ENCODE measurements around the gene MLLT11. TPM values are rescaled to one million over a fixed set of nuclear protein-coding genes. Genes with fewer than 3 reads are reported as not detected.

The MLLT11 gene
- total and polyA plus RNA-seq, 2 of the 4 experiments (the other 2 are of a cell fraction): 3.6 to 17.5 TPM

DNA sequence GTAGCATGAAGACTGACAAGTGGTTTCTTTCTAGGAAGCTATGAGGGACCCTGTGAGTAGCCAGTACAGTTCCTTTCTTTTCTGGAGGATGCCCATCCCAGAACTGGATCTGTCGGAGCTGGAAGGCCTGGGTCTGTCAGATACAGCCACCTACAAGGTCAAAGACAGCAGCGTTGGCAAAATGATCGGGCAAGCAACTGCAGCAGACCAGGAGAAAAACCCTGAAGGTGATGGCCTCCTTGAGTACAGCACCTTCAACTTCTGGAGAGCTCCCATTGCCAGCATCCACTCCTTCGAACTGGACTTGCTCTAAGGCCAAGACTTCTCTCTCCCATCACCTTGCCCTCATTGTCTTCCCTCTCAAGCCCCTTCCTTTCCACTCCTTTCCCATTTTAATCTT lies 7.0 kb downstream of the MLLT11 start:
- no peak overlapping the region for H3K9ac ChIP-seq (ENCODE audit: low read depth, low read length)
- no peaks in the 10 kb centered on the region; the same call in 1 of the 2 replicates for H3K9me1 ChIP-seq (ENCODE audit: insufficient read depth, low read length)
- H2BK120ac ChIP-seq (ENCODE audit: low read depth, low read length): no peak overlapping the region
- no peak overlapping the region for H2AK9ac ChIP-seq (replicated peaks; ENCODE audit: low read depth, low read length, poor library complexity)
- H2AFZ ChIP-seq (replicated peaks; ENCODE audit: low read length, poor library complexity): no peak overlapping the region
- H4K8ac ChIP-seq (ENCODE audit: low read depth in 2 of 2, low read length in 2 of 2): no peak overlapping the region
- no peak overlapping the region for H2BK5ac ChIP-seq (ENCODE audit: low read depth, low read length, poor library complexity, severe bottlenecking)
- no peak overlapping the region for H3K56ac ChIP-seq (ENCODE audit: extremely low read depth, insufficient read depth, low read length)
- H3K27me3 ChIP-seq (ENCODE audit: control insufficient read depth, insufficient read depth, low read length): no peaks in the 10 kb centered on the region
- H3K23ac ChIP-seq (ENCODE audit: low read depth, low read length): no peak overlapping the region
- H3K14ac ChIP-seq (replicated peaks; ENCODE audit: low read depth, low read length): no peak overlapping the region
- H4K91ac ChIP-seq (ENCODE audit: insufficient read depth, low read depth, low read length): no peak overlapping the region
- no peak overlapping the region for H3K4ac ChIP-seq (ENCODE audit: low read depth, low read length)
- H3K4me2 ChIP-seq (ENCODE audit: low read depth, low read length): no peak overlapping the region
- DNase-seq: no peak
- intact Hi-C loops (cut with micrococcal nuclease) (no loop called here), in situ Hi-C loops (cut with MboI; ENCODE audit: low sequenced_read_pairs) (no loop called here), dilution Hi-C loops (cut with HindIII; ENCODE audit: low sequenced_read_pairs, unreplicated experiment) (no loop called here)
- H4K5ac ChIP-seq (ENCODE audit: low read depth, low read length): no peak overlapping the region
- no peak overlapping the region for H2AK5ac ChIP-seq (ENCODE audit: low read depth, low read length)
- no peak for ATAC-seq (ENCODE audit: low read depth)
- no TSS peak for BruUV-seq (replicated peaks)
- H4K20me1 ChIP-seq (ENCODE audit: insufficient read depth, low read length): no peaks in the 10 kb centered on the region
- peaks cover 17 to 55% of the 10 kb centered on the region in 2 experiments for H3K79me1 ChIP-seq (ENCODE audit: low read depth in 1 of 2, low read length in 2 of 2)
- H3K4me1 ChIP-seq (ENCODE audit: control insufficient read depth, insufficient read depth, low read length): peaks cover 6% of the 10 kb centered on the region; the same call in 1 of the 2 replicates
- WGBS, 2 experiments (ENCODE audit: extremely low coverage in 2 of 2, insufficient read length in 1 of 2): 96% methylated on average over 3 of the region's 4 CpGs; no CpG with 5 or more reads in 1 of the 2 experiments
- peaks cover 6% of the 10 kb centered on the region; the same call in 1 of the 2 replicates for H3K36me3 ChIP-seq (ENCODE audit: control insufficient read depth, insufficient read depth, low read length)
- H3K9me3 ChIP-seq (ENCODE audit: control insufficient read depth, insufficient read depth, low read length): no peaks in the 10 kb centered on the region
- H3K27ac ChIP-seq (ENCODE audit: insufficient read depth, low read length): no peak overlapping the region
- ChIA-PET CTCF (interaction anchor here (0.7 kb wide), 1 partner anchor 214 kb away, joined by 5 read pairs; no protein-coding TSS in a partner anchor), POLR2A (ENCODE audit: unreplicated experiment) (no interaction called here)
- no peak overlapping the region for H3K18ac ChIP-seq (ENCODE audit: low read depth, low read length)
- TF ChIP-seq CHD1 (IDR thresholded peaks at IDR 0.05; ENCODE audit: low read depth, low read length) (no peak), RFX5 (IDR thresholded peaks at IDR 0.05; ENCODE audit: low read depth, low read length) (no peak), NFE2L2 (IDR thresholded peaks at IDR 0.05; ENCODE audit: low read depth, low read length) (no peak), FOS (IDR thresholded peaks at IDR 0.05; ENCODE audit: low read depth, low read length) (no peak), CEBPB (IDR thresholded peaks at IDR 0.05; ENCODE audit: low read depth, low read length) (no peak)
- TF ChIP-seq, protein P1, sequence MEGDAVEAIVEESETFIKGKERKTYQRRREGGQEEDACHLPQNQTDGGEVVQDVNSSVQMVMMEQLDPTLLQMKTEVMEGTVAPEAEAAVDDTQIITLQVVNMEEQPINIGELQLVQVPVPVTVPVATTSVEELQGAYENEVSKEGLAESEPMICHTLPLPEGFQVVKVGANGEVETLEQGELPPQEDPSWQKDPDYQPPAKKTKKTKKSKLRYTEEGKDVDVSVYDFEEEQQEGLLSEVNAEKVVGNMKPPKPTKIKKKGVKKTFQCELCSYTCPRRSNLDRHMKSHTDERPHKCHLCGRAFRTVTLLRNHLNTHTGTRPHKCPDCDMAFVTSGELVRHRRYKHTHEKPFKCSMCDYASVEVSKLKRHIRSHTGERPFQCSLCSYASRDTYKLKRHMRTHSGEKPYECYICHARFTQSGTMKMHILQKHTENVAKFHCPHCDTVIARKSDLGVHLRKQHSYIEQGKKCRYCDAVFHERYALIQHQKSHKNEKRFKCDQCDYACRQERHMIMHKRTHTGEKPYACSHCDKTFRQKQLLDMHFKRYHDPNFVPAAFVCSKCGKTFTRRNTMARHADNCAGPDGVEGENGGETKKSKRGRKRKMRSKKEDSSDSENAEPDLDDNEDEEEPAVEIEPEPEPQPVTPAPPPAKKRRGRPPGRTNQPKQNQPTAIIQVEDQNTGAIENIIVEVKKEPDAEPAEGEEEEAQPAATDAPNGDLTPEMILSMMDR (conservative IDR thresholded peaks at IDR 0.05; ENCODE audit: low read depth, low read length): no peak
- TF ChIP-seq, protein P2, sequence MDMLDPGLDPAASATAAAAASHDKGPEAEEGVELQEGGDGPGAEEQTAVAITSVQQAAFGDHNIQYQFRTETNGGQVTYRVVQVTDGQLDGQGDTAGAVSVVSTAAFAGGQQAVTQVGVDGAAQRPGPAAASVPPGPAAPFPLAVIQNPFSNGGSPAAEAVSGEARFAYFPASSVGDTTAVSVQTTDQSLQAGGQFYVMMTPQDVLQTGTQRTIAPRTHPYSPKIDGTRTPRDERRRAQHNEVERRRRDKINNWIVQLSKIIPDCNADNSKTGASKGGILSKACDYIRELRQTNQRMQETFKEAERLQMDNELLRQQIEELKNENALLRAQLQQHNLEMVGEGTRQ (IDR thresholded peaks at IDR 0.05; ENCODE audit: low read depth, low read length): no peak
- no peak overlapping the region for H3K4me3 ChIP-seq (ENCODE audit: insufficient read depth, low read depth, low read length)
- H2BK20ac ChIP-seq (ENCODE audit: low read depth, low read length): no peak overlapping the region
- no peak overlapping the region for H2BK15ac ChIP-seq (ENCODE audit: low read depth, low read length)

All from IMR-90 (cell line).